ENCODE results near the gene EEFSEC. TPM values are rescaled to one million over a fixed set of nuclear protein-coding genes. Genes with fewer than 3 reads are reported as not detected.

Gene EEFSEC
- total and polyA plus RNA-seq, 2 of the 8 experiments (the other 6 are each of a cell fraction or from before 2014, with no cell fraction given): 13.1 to 19.8 TPM

DNA sequence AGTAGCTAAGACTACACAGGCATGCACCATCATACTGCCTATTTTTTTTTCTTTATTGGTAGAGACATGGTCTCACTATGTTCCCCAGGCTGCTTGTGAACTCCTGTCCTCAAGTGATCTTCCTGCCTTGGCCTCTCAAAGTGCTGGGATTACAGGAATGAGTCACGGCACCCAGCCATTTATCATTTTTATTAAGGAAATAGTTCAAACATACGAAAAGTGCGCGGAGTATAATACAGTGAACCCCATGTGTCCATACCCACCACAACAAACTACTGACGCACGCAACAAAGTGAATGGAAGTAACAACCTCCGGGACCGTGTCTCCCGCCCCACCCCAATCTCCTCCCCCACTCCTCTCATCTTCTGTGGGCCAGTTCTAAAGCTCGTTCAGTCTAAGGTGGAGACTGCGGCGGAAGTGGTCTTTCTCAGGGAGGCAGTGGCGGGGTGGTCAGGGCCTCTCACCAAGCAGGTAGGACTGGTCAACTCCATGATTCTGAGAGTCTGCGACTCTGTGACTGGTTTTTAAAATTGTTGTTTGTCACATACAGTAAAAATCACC is 271.3 kb downstream of the EEFSEC start:
- Histone ChIP-seq H3K14ac (ENCODE audit: insufficient read length) (no peak overlapping the region), H2AK5ac (ENCODE audit: low read depth, low read length) (peak overlapping the region; percentile 30; the same call in 1 of the 2 replicates)
- POLR2A ChIA-PET (ENCODE audit: partially characterized antibody): interaction anchor here (1.3 to 1.7 kb wide), 2 partner anchors 13 to 37 kb away, joined by 4 read pairs; no protein-coding TSS in a partner anchor
- TF ChIP-seq EGR1 (IDR thresholded peaks at IDR 0.05; ENCODE audit: borderline replicate concordance, low read depth, low read length) (no peak), TEAD4 (IDR thresholded peaks at IDR 0.05; ENCODE audit: low read depth, low read length) (no peak), TAF7 (optimal IDR thresholded peaks at IDR 0.05; ENCODE audit: borderline replicate concordance, low read depth, low read length) (no peak), SP1 (IDR thresholded peaks at IDR 0.05; ENCODE audit: low read depth, low read length) (no peak), NRF1 (IDR thresholded peaks at IDR 0.05; ENCODE audit: low read depth, low read length) (no peak), RAD21 (IDR thresholded peaks at IDR 0.05 in 1 of 2, conservative IDR thresholded peaks at IDR 0.05 in 1 of 2; ENCODE audit: low read depth in 2 of 2, low read length in 2 of 2) (no peak), CHD2 (IDR thresholded peaks at IDR 0.05; ENCODE audit: low read length) (no peak), CREB1 (IDR thresholded peaks at IDR 0.05) (no peak), PHF8 (conservative IDR thresholded peaks at IDR 0.05; ENCODE audit: low read depth, low read length) (no peak), SIX5 (IDR thresholded peaks at IDR 0.05; ENCODE audit: low read depth, low read length) (no peak), CEBPB (IDR thresholded peaks at IDR 0.05; ENCODE audit: low read depth, low read length) (no peak), SP2 (IDR thresholded peaks at IDR 0.05; ENCODE audit: low read length) (no peak)
- TF ChIP-seq, protein P1, sequence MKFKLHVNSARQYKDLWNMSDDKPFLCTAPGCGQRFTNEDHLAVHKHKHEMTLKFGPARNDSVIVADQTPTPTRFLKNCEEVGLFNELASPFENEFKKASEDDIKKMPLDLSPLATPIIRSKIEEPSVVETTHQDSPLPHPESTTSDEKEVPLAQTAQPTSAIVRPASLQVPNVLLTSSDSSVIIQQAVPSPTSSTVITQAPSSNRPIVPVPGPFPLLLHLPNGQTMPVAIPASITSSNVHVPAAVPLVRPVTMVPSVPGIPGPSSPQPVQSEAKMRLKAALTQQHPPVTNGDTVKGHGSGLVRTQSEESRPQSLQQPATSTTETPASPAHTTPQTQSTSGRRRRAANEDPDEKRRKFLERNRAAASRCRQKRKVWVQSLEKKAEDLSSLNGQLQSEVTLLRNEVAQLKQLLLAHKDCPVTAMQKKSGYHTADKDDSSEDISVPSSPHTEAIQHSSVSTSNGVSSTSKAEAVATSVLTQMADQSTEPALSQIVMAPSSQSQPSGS (IDR thresholded peaks at IDR 0.05; ENCODE audit: low read length): no peak

More for the DNA sequence above, 271.3 kb downstream of the EEFSEC start:
- Histone ChIP-seq H2BK20ac (ENCODE audit: low read length) (no peak overlapping the region), H2BK15ac (ENCODE audit: low read length) (no peak overlapping the region), H3K4me3 (ENCODE audit: extremely low read depth in 1 of 4, insufficient read depth in 2 of 4, low read depth in 3 of 4, low read length in 4 of 4) (no peak overlapping the region), H3K23me2 (ENCODE audit: low read depth, low read length) (no peaks in the 10 kb centered on the region), H3K9me3 (ENCODE audit: insufficient read depth in 2 of 2, low read depth in 1 of 2, low read length in 1 of 2) (no peaks in the 10 kb centered on the region), H3K36me3 (ENCODE audit: control insufficient read depth in 2 of 4, insufficient read depth in 4 of 4, low read length in 3 of 4) (no peaks in the 10 kb centered on the region), H4K8ac (ENCODE audit: extremely low read depth, insufficient read depth, low read length) (no peak overlapping the region), H3K4me1 (replicated peaks in 1 of 4; ENCODE audit: control insufficient read depth in 3 of 4, insufficient read depth in 4 of 4, low read length in 3 of 4) (peaks cover 0 to 14% (median 11%) of the 10 kb centered on the region in 4 experiments; a peak in 5 of 7 replicates), H3K27me3 (replicated peaks in 1 of 4; ENCODE audit: control insufficient read depth in 3 of 4, extremely low read depth in 1 of 4, insufficient read depth in 3 of 4, low read length in 3 of 4) (peaks cover 3 to 46% (median 35%) of the 10 kb centered on the region in 4 experiments), H3K79me1 (ENCODE audit: low read depth, low read length) (no peaks in the 10 kb centered on the region), H3K9ac (replicated peaks in 1 of 4; ENCODE audit: extremely low read depth in 1 of 4, low read depth in 3 of 4, low read length in 3 of 4) (no peak overlapping the region), H4K20me1 (replicated peaks in 1 of 2; ENCODE audit: control insufficient read depth in 1 of 2, insufficient read depth in 2 of 2, low read length in 2 of 2) (peaks cover 5 to 8% of the 10 kb centered on the region in 2 experiments), H3K4me2 (ENCODE audit: insufficient read depth in 1 of 2, low read depth in 2 of 2, low read length in 2 of 2) (no peak overlapping the region), H4K91ac (replicated peaks; ENCODE audit: insufficient read length, low read length) (no peak overlapping the region), H3K79me2 (ENCODE audit: control insufficient read depth in 1 of 2, insufficient read depth in 2 of 2, low read length in 2 of 2) (no peaks in the 10 kb centered on the region), H3K23ac (ENCODE audit: insufficient read length) (no peak overlapping the region), H2BK5ac (ENCODE audit: low read depth, low read length) (no peak overlapping the region), H3K18ac (ENCODE audit: extremely low read depth, low read length) (no peak overlapping the region), H4K5ac (ENCODE audit: insufficient read length, low read depth, low read length) (no peak overlapping the region), H2AFZ (ENCODE audit: low read length) (no peak overlapping the region), H3K4ac (replicated peaks; ENCODE audit: insufficient read length, low read depth, low read length) (no peak overlapping the region), H3K27ac (ENCODE audit: low read depth, low read length) (no peak overlapping the region), H2BK12ac (ENCODE audit: low read depth, low read length) (no peak overlapping the region), H3K56ac (replicated peaks; ENCODE audit: insufficient read length, low read depth, low read length) (no peak overlapping the region), H2BK120ac (replicated peaks; ENCODE audit: low read depth, low read length) (no peak overlapping the region)
- FAIRE-seq: no peak
- DNase-seq (ENCODE audit: low read depth in 1 of 2, low spot score in 2 of 2): no peak
- CTCF ChIA-PET (ENCODE audit: partially characterized antibody): interaction anchor here (0.7 to 11.0 kb wide), 19 partner anchors 8 to 252 kb away, joined by 3 to 144 read pairs (median 13); partner anchors contain the start of gene GATA2
- WGBS, 2 experiments (ENCODE audit: extremely low coverage in 1 of 2, insufficient coverage in 1 of 2, insufficient read length in 1 of 2, insufficient replicate concordance in 2 of 2, low coverage in 1 of 2, low lambda C conversion rate in 2 of 2, missing lambda C conversion rate in 1 of 2): 90% methylated on average over 14 of the region's 14 CpGs; no CpG with 5 or more reads in 1 of the 2 experiments
